ENCODE data around the gene TMEM236.
"Not testable (repeated sequence)": the region's sequence is repeated elsewhere in the genome, so short reads cannot be mapped to it uniquely, and the experiment has no call there.

The TMEM236 gene

GRCh38 chr10:17751781-17752445 lies at the start of gene TMEM236:
TSS of gene TMEM236 (plus strand) at chr10:17752201. CDS start at chr10:17752296, 95 bp downstream.
- DNase-seq = no peak

GRCh38 chr10:17703706-17704105 lies 48.3 kb upstream of the TMEM236 start:
- no peak for DNase-seq

GRCh38 chr10:17708821-17709220 lies 43.2 kb upstream of the TMEM236 start:
- no peak for DNase-seq

- no peak for DNase-seq
Measured at GRCh38 chr10:17709492-17709891, 42.5 kb upstream of the TMEM236 start.

- DNase-seq = no peak
Measured at GRCh38 chr10:17710181-17710580, 41.8 kb upstream of the TMEM236 start.

- no peak for DNase-seq
Measured at GRCh38 chr10:17712053-17712452, 39.9 kb upstream of the TMEM236 start.

GRCh38 chr10:17712717-17713471 lies 39.1 kb upstream of the TMEM236 start:
- no peak for DNase-seq

- no peak for DNase-seq
Measured at GRCh38 chr10:17713758-17714157, 38.2 kb upstream of the TMEM236 start.

GRCh38 chr10:17716161-17716560 lies 35.8 kb upstream of the TMEM236 start:
- DNase-seq = no peak

- not testable (repeated sequence) for DNase-seq
Measured at GRCh38 chr10:17722317-17723014, 29.5 kb upstream of the TMEM236 start.

GRCh38 chr10:17725703-17726102 lies 26.3 kb upstream of the TMEM236 start:
- DNase-seq = no peak

GRCh38 chr10:17729630-17730029 lies 22.4 kb upstream of the TMEM236 start:
- no peak for DNase-seq

GRCh38 chr10:17730667-17731066 lies 21.3 kb upstream of the TMEM236 start:
- no peak for DNase-seq

GRCh38 chr10:17731331-17732020 lies 20.5 kb upstream of the TMEM236 start:
- DNase-seq = no peak

GRCh38 chr10:17733620-17734019 lies 18.4 kb upstream of the TMEM236 start:
- no peak for DNase-seq

- DNase-seq = no peak
Measured at GRCh38 chr10:17734432-17735080, 17.4 kb upstream of the TMEM236 start.

GRCh38 chr10:17735166-17735941 lies 16.6 kb upstream of the TMEM236 start:
- DNase-seq = no peak

GRCh38 chr10:17736223-17736622 lies 15.8 kb upstream of the TMEM236 start:
- DNase-seq = no peak

GRCh38 chr10:17737027-17737965 lies 14.7 kb upstream of the TMEM236 start:
- DNase-seq = peak; percentile 24

GRCh38 chr10:17740668-17741067 lies 11.3 kb upstream of the TMEM236 start:
- no peak for DNase-seq

- peak; percentile 17 for DNase-seq
Measured at GRCh38 chr10:17742918-17743317, 9.1 kb upstream of the TMEM236 start.
